Nephron progenitor cell (in vitro differentiated cells): ENCODE results near the gene SMARCAL1.

ENCODE experiments used
- DNase-seq: peaks from one replicate; pipeline ENCODE4 v3.0.0; 2021
- H3K27ac Mint-ChIP-seq: 2 replicates; pipeline ENCODE4 v1.8.0; 2021; ENCODE audit warnings: mild to moderate bottlenecking, moderate library complexity, mixed read lengths
- H3K27me3 Mint-ChIP-seq: 2 replicates; pipeline ENCODE4 v1.8.0; 2021; ENCODE audit warnings: mild to moderate bottlenecking, low read depth, mixed read lengths; ENCODE audit not compliant: poor library complexity
- H3K36me3 Mint-ChIP-seq: 2 replicates; pipeline ENCODE4 v1.8.0; 2021; ENCODE audit warnings: low read depth, mixed read lengths
- H3K4me1 Mint-ChIP-seq: 2 replicates; pipeline ENCODE4 v1.8.0; 2021; ENCODE audit warnings: mixed read lengths
- H3K4me3 Mint-ChIP-seq: 2 replicates; pipeline ENCODE4 v1.8.0; 2021; ENCODE audit warnings: mild to moderate bottlenecking, moderate library complexity, mixed read lengths
- H3K9me3 Mint-ChIP-seq: 2 replicates; pipeline ENCODE4 v1.8.0; 2021; ENCODE audit warnings: mild to moderate bottlenecking, moderate library complexity, mixed read lengths
- CTCF ChIP-seq: fragments of 200-600 bp; sonication (generic); IDR thresholded peaks from 2 replicates; pipeline ENCODE4 v1.5.0; 2021; ENCODE audit warnings: antibody characterized with exemption

SMARCAL1 gene

GRCh38 chr2:216519154-216519762 lies 107.0 kb downstream of the SMARCAL1 start:
- no peaks in the 10 kb centered on the region for H3K27me3 Mint-ChIP-seq
- H3K4me3 Mint-ChIP-seq, result no peak overlapping the region
- no peak overlapping the region for H3K27ac Mint-ChIP-seq
- peak; percentile 64 for DNase-seq
- peaks cover 37% of the 10 kb centered on the region for H3K4me1 Mint-ChIP-seq
- H3K36me3 Mint-ChIP-seq, result peaks cover 29% of the 10 kb centered on the region
- peaks cover 4% of the 10 kb centered on the region for H3K9me3 Mint-ChIP-seq
- peak; percentile 76 for TF ChIP-seq CTCF

GRCh38 chr2:216520112-216520511 lies 107.8 kb downstream of the SMARCAL1 start:
- peaks cover 34% of the 10 kb centered on the region for H3K36me3 Mint-ChIP-seq
- H3K4me3 Mint-ChIP-seq, result no peak overlapping the region
- H3K27me3 Mint-ChIP-seq, result no peaks in the 10 kb centered on the region
- H3K27ac Mint-ChIP-seq, result peak overlapping the region; percentile 42
- no peak for DNase-seq
- peaks cover 7% of the 10 kb centered on the region for H3K9me3 Mint-ChIP-seq
- H3K4me1 Mint-ChIP-seq, result peaks cover 37% of the 10 kb centered on the region
- no peak for TF ChIP-seq CTCF

GRCh38 chr2:216522892-216523502 lies 110.7 kb downstream of the SMARCAL1 start:
- Mint-ChIP-seq H3K36me3 (peaks cover 34% of the 10 kb centered on the region), H3K9me3 (peaks cover 10% of the 10 kb centered on the region), H3K4me3 (no peak overlapping the region), H3K27me3 (peaks cover 5% of the 10 kb centered on the region), H3K4me1 (peaks cover 38% of the 10 kb centered on the region), H3K27ac (no peak overlapping the region)
- no peak for DNase-seq
- TF ChIP-seq CTCF, result no peak

- Mint-ChIP-seq H3K27me3 (peaks cover 5% of the 10 kb centered on the region), H3K36me3 (peaks cover 27% of the 10 kb centered on the region), H3K27ac (no peak overlapping the region), H3K4me1 (peaks cover 40% of the 10 kb centered on the region), H3K9me3 (peaks cover 10% of the 10 kb centered on the region), H3K4me3 (no peak overlapping the region)
- no peak for TF ChIP-seq CTCF
- DNase-seq, result no peak
These were observed 113.7 kb downstream of the SMARCAL1 start for GRCh38 chr2:216525972-216526371.

GRCh38 chr2:216526939-216527338 lies 114.7 kb downstream of the SMARCAL1 start:
- peaks cover 5% of the 10 kb centered on the region for H3K27me3 Mint-ChIP-seq
- no peak overlapping the region for H3K4me3 Mint-ChIP-seq

More at GRCh38 chr2:216526939-216527338, 114.7 kb downstream of the SMARCAL1 start:
- no peak for DNase-seq
- Mint-ChIP-seq H3K27ac (peak overlapping the region; percentile 94), H3K9me3 (peaks cover 10% of the 10 kb centered on the region), H3K36me3 (peaks cover 21% of the 10 kb centered on the region), H3K4me1 (peaks cover 47% of the 10 kb centered on the region)
- TF ChIP-seq CTCF, result no peak
